Chondrocyte (in vitro differentiated cells): ENCODE data around the gene RREB1. TPM values are rescaled to one million over a fixed set of nuclear protein-coding genes. Genes with fewer than 3 reads are reported as not detected.

ENCODE experiments used
- DNase-seq: peaks from one replicate; pipeline ENCODE4 v3.0.0; 2021; ENCODE audit warnings: mixed read lengths, low spot score
- H3K27ac Mint-ChIP-seq: one replicate; pipeline ENCODE4 v1.8.0; 2021; ENCODE audit warnings: mild to moderate bottlenecking, moderate library complexity, mixed read lengths; ENCODE audit not compliant: unreplicated experiment
- H3K27me3 Mint-ChIP-seq: 2 replicates; pipeline ENCODE4 v1.8.0; 2021; ENCODE audit warnings: low read depth, mixed read lengths
- H3K36me3 Mint-ChIP-seq: 2 replicates; pipeline ENCODE4 v1.8.0; 2021; ENCODE audit warnings: low read depth, mixed read lengths
- H3K4me1 Mint-ChIP-seq: 2 replicates; pipeline ENCODE4 v1.8.0; 2021; ENCODE audit warnings: low read depth, mild to moderate bottlenecking, mixed read lengths
- H3K4me3 Mint-ChIP-seq: one replicate; pipeline ENCODE4 v1.8.0; 2021; ENCODE audit warnings: mild to moderate bottlenecking, moderate library complexity, mixed read lengths; ENCODE audit not compliant: unreplicated experiment
- H3K9me3 Mint-ChIP-seq: 2 replicates; pipeline ENCODE4 v1.8.0; 2021; ENCODE audit warnings: low read depth, mixed read lengths
- CTCF ChIP-seq: fragments of 200-600 bp; sonication (generic); IDR thresholded peaks from 2 replicates; pipeline ENCODE4 v1.5.0; 2021; ENCODE audit warnings: antibody characterized with exemption, mild to moderate bottlenecking, moderate library complexity
- total RNA-seq: library from RNA; stranded (reverse); gene quantifications from 3 replicates; pipeline ENCODE4 v1.2.1, GENCODE V29; 2021

The RREB1 gene
- total RNA-seq, 1 donor from 2014 or later: 28.4 TPM

DNA sequence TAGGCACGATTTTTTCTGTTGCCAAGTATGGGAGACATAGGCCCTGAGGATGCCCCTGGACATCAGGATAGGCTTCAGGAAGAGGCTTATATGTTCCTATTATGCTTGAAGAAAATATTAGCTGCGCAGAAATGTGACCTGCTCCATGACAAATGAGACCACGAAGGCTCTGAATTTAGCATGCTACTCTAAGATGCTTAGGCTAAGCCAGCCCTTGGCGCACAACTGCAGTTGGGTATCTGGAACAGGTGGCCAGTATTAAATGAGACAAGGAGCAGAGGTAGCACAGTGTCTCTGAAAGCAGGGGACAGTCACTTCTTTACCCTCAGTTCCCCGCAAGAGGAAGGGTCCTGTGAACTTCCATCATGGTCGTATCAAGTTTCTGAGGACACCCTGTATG is 90.0 kb downstream of the RREB1 start:
- no peak for DNase-seq
- Mint-ChIP-seq H3K4me1 (peaks cover 4% of the 10 kb centered on the region), H3K27ac (no peak overlapping the region), H3K9me3 (no peaks in the 10 kb centered on the region), H3K36me3 (peaks cover 26% of the 10 kb centered on the region), H3K4me3 (no peak overlapping the region), H3K27me3 (no peaks in the 10 kb centered on the region)
- TF ChIP-seq CTCF: no peak

- DNase-seq: no peak
- TF ChIP-seq CTCF: no peak
- Mint-ChIP-seq H3K9me3 (no peaks in the 10 kb centered on the region), H3K27me3 (no peaks in the 10 kb centered on the region), H3K4me3 (no peak overlapping the region), H3K27ac (no peak overlapping the region), H3K36me3 (peaks cover 23% of the 10 kb centered on the region), H3K4me1 (peaks cover 5% of the 10 kb centered on the region)
Observed at GRCh38 chr6:7198833-7199800, 91.4 kb downstream of the RREB1 start.

GRCh38 chr6:7200598-7201443 is 93.1 kb downstream of the RREB1 start:
- no peak overlapping the region for H3K27ac Mint-ChIP-seq
- H3K4me3 Mint-ChIP-seq: no peak overlapping the region

DNA sequence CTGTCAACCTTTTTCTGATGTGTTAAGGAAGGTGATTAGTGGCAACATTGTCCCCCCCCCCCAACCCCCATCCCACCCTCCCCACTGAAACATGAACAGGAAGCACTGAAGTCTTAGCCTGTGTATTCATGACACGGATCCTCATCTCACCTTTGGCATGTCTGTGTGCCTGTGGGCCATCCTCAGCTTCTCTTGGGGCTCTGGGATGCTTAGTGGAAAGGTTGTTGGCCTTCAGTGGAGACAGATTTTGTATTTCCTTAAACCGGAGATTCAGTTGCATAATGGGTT is 93.6 kb downstream of the RREB1 start:
- no peak for DNase-seq
- Mint-ChIP-seq H3K9me3 (no peaks in the 10 kb centered on the region), H3K27me3 (no peaks in the 10 kb centered on the region), H3K4me3 (no peak overlapping the region), H3K27ac (no peak overlapping the region), H3K4me1 (peaks cover 10% of the 10 kb centered on the region), H3K36me3 (peaks cover 22% of the 10 kb centered on the region)
- no peak for TF ChIP-seq CTCF

More at GRCh38 chr6:7200598-7201443, 93.1 kb downstream of the RREB1 start:
- TF ChIP-seq CTCF: no peak
- Mint-ChIP-seq H3K4me1 (peaks cover 14% of the 10 kb centered on the region), H3K36me3 (peaks cover 23% of the 10 kb centered on the region), H3K27me3 (no peaks in the 10 kb centered on the region), H3K9me3 (no peaks in the 10 kb centered on the region)
- no peak for DNase-seq
